Hematopoietic multipotent progenitor cell treated with erythropoietin and hydrocortisone succinate and interleukin-3 and kit ligand, for 4 days (in vitro differentiated cells): ENCODE data around the gene CRIP2.
A peak's percentile ranks its signal among the peaks of the same experiment; 100 is the strongest.

ENCODE experiments used
- DNase-seq: peaks from one replicate; pipeline ENCODE4 v3.0.0-alpha.2; 2015

CRIP2 gene

DNA sequence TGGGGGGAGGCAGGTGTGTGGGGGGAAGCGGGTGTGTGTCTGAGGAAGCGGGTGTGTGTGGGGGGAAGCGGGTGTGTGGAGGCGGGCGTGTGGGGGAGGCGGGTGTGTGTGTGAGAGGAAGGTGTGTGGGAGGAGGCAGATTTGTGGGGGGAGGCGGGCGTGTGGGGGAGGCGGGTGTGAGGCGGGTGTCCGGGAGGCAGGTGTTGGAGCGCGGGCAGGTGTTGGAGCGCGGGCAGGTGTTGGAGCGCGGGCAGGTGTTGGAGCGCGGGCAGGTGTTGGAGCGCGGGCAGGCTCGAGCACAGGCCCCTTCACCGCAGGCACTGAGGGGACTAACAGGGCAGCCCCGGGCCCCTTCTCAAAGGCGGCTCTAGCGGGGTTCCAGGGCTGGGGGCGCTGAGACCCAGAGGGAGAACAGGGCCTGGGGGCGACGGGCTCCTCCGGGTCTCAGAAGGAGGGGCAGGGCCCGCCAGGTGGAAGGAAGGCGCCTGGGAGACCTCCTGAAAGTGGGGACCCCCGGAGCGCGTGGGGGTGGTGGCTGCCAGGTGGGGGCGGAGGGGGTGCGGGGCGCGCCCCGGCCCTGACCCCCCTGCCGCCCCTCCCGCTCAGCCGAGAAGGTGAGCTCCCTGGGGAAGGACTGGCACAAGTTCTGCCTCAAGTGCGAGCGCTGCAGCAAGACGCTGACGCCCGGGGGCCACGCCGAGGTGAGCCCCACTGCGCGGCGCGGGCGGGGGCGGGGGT lies 3.2 kb downstream of the CRIP2 start:
- DNase-seq = peak; percentile 31

DNA sequence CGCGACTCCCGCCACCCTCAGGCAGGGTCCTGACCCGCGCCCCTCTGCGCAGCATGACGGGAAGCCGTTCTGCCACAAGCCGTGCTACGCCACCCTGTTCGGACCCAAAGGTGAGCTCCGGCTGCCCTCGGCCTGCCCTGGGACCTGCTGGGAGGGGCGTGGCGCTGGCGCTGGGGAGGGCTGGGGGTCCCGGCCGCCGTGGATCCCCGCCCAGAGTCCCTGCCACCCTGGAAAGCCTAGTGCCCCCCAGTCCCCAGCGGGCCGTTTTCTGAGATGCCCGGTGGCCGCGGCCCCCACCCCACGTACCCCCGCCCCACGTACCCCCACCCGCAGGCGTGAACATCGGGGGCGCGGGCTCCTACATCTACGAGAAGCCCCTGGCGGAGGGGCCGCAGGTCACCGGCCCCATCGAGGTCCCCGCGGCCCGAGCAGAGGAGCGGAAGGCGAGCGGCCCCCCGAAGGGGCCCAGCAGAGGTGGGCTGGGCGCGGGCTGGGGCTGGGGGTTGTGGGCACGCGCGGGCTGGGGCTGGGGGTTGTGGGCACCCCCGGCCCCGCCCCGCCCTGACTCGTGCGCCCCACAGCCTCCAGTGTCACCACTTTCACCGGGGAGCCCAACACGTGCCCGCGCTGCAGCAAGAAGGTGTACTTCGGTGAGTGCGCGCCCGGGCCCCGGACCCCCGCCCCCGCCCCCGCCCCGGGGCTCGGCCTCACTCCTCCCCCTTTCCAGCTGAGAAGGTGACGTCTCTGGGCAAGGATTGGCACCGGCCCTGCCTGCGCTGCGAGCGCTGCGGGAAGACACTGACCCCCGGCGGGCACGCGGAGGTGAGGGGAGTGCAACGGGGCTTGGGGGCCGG lies 4.0 kb downstream of the CRIP2 start:
- no peak for DNase-seq

DNA sequence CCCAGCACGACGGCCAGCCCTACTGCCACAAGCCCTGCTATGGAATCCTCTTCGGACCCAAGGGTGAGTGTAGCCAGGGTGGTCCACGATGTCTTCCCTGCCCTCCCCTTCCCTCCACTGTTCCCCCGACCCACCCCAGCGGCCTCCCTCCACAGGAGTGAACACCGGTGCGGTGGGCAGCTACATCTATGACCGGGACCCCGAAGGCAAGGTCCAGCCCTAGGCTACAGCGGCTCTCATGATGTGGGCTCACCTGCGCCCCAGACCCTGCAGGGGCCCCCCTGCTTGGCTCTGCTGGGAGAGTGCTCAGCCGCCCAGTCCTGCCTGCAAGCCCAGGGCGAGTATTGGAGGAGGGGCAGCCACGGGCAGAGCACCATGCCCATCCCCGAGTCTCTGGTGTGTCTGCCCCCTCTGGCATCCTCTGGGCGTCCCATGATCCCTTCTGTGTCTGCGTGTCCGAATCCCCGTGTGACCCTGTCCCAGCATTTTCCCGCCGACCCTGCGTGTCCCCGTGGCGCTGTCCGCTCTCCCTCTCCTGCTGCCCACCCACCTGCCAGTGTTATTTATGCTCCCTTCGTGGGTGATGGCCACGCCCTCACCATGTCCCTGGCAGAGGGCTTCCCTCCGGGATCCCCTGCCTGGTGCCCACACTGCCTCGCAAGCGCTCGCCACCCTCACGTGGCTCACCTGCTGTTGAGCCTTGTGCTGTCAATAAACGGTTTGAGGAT lies 5.0 kb downstream of the CRIP2 start:
- DNase-seq = no peak

DNA sequence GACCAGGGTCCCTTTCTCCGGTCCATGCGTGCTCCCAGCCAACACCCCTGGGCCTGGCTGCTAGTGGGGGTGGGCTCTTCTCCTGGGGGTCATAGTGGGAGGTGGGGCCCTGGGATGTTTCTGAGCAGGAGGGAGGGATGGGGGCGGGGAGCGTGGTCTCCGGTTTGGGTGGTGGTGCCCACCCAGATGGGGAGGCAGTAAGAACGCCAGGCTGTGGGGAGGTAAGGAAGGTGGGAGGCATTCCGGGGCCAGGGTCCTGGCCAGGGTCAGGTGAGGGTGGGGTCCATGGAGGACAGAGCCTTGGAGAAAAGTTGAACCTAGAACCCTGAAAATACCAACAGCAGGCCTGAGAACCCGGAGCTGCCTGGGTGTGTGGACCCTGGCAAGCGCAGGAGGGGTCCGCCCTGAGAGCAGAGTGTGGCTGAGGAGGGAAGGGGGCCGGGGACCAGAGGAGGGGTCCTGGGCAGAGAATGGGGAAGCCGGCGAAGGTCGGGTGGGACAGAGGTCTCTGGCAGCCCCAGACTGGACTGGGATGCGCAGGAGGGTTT lies 5.7 kb downstream of the CRIP2 start:
- DNase-seq = no peak

DNA sequence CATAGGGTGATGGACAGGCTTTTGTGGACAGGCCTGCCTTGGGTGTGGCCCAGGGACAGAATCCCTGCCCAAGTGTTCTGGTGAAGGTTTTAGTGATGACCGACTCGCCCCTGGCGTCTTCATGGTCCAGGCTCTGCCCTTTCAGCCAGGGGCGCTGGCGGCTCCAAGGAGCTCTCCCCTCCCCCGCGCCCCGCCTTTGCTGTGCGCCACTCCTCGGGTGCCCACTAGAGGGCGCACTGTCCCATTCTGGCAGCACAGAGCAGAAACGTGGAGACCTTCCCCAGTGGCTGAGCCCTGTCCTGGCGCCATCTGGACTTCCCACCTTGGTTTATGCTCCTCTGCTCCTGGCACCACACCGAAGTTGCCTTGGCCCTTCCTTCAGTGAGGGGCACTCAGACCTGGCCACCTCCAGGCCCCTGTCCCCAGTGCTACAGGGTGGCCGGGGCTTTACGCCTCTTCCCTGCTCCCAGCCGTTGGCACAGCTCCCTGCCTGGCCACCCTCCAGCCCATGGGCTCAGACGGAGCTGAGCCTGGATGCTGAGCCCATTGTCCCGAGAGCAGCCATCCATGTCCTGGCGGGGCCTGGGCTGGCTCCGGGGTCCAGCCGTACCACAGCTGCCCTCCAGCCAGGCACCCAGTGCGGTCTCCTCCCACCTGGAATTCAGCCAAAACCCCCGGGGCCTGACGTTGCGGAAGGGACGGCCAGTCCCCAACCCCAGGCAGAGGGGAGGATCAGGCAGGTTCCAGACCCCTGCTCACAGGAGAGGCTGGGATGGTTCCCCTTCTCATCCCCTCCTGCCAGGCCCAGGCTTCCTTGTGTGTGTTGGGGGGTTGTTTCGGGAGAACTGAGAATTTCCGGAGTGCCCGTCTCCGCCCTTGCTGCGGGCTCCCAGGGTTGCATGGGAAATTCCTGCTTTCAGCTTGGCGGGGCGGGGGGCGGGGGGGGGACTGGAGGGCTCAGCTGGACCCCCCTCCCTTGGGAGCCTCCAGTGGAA lies 6.5 kb downstream of the CRIP2 start:
- peak; percentile 91 for DNase-seq

DNA sequence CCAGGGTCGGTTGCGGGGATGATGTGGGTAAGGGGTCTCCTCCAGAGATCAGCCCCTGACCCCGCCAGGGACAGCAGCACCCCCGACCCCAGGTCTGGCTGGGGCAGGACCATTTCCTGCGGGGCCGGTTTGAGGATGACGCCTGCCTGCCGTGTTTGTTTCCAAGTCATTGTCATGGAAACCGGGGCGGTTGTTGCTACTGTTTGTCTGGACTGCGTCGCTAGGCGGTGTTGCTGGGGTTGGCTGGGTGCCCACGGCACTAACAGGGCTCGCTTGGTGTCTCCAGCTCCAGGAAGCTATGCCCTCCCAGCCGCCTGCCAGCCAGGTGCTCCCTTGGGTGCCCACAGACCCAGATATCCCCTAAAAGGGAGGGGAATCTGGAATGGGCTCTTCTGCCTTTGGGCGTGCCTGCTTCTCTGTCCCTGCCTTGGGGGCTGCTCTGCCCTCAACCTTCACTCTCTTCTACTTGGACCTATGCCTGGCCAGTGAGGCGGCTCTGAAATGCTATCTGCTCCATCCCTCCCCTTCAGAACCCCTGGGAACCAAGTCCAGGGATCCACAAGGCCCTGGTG lies 7.4 kb downstream of the CRIP2 start:
- DNase-seq = peak; percentile 98

DNA sequence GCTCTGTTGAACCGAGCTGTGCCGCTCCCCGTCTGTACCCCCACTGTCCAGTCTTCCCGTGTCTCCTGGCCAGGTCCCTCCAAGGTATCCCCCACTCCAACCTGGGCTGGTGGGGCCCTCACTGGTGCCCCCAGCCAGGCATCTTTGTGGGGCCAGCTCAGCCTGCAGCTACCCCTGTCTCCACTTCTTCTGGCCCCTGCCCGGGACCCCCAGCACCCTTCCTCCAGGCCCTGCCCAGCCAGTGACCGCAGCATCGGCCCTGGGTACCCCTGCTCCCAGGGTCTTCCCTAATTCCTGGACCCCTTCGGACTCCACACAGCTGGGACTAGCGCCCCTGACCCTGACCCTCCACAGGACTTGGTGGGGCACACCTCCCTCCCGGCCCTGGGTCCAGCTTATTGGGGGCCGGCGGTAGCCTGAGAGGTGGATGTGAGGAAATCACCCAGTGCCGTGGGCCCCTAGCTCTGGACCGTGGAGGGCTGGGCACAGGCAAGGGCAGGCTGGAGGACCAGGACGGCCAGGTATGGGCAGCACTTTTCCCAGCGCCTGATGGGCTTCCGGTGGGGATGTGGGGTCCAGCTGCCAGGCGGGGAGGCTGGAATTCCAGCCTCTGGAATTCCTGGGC lies 8.0 kb downstream of the CRIP2 start:
- DNase-seq = no peak

DNA sequence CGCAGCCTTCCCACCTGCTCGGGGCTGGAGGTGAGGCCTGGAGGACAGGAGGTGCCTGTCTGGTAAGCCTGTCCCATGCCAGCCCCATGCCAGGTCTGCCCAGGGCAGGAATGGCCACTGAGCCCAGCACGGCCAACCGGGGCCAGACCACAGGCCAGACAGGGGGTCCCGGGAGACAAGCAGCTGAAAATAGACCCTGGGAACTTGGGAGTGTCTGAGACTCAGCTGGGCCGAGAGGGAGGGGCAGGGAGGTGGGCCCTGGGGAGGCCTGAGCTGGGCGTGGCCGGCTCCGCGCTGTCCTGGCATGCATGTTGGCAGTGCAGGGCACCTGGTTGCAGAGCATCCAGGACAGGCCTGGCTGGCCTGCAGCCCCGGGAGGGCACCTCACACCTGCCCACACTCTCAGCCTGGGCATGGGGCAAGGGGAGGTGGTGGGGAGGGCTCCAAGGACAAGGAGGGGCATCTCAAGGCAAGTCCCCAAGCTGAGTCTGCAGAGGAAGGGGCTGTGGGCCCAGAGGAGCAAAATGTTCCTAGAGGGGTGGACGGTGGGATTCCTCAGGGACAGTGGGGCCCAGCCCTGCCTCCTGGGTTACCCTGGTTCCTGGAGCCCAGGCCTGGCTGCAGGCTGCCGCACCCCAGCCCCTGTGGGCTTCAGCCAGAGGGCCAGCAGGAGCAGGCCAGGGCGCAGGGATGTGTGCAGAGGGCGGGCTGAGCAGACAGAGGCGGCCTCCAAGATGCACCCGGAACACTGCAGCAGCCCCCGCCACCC lies 8.9 kb downstream of the CRIP2 start:
- no peak for DNase-seq

DNA sequence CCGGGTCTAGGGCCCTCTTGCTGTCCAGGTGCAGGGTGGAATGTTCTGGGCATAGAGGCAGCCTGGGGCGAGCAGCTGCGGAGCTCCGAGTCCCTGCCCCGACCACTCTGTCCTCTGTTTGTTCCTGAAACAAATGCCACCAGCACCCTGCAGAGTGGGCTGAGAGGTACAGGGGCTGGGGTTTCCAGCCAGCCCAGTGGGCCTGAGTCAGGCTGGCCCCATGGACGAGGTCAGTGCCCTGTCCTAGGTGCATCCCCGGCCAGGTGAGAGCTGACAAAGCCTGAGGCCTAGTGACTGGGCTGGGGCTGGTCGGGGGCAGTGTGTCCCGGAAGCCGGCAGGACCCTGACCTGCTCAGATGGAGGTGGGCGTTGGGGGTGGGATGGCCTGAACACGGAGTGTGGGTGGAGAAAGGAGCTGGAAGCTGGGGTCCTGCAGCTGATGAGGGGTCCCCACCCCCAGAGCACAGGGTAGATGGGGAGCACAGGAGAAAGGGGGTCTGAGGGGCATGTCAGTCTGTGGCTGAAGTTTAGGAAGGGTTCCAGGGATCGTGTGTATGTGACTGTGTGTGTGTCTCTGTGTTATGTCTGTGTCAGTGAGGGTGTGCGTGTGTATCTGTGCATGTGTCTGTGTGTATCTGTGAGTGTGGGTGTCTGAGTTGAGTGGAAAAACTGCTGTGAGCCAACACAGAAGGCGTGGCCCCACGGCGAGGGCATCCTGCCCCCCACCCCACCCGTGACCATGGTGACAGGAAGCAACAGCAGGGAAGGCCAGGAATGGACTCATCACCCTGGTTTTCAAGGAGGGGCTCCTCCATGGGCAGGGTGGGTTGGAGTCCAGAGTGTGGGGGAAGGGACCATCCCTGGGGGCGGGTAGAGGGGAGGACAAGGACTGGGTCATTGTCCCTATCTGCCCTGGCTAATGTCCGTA lies 9.7 kb downstream of the CRIP2 start:
- no peak for DNase-seq

DNA sequence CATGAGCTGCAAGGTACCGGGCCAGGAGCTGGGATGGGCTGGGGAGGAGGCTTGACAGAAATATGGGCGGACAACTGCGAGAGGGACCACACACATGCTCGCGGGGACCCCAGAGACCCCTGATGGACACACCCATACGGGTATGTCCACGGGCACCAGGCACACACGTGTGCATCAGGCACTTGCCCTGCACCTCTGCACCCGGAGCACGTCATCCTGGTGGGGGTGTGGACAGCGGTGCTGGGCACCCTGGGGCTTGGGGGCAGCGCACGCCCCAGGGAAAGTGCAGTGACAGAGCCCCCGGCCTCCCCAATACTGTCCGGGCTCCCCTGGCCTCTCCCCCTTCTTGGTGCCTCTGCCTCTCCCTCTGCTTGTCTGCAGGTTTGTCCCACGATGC lies 10.4 kb downstream of the CRIP2 start:
- DNase-seq = no peak

DNA sequence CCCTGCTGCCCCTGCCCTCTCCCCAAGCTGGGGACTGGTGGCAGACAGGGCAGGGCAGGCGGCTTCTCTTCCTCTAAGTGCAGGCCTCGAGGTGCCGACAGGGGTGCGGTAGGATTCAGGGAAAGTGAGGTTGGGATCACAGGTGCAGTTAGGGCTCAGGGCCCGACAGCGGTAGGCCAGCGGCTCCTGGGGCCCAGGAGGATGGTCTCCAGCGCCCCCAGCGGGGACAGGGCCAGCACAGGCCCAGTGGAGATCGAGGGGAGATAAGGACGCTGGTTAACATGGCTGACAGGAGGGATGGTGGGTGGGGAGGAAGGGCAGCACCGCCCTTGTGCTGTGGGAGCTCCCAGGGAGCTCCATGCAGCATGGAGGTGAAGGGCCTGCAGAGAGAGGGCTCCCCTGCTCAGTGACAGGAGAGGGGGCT lies 11.1 kb downstream of the CRIP2 start:
- peak; percentile 91 for DNase-seq

DNA sequence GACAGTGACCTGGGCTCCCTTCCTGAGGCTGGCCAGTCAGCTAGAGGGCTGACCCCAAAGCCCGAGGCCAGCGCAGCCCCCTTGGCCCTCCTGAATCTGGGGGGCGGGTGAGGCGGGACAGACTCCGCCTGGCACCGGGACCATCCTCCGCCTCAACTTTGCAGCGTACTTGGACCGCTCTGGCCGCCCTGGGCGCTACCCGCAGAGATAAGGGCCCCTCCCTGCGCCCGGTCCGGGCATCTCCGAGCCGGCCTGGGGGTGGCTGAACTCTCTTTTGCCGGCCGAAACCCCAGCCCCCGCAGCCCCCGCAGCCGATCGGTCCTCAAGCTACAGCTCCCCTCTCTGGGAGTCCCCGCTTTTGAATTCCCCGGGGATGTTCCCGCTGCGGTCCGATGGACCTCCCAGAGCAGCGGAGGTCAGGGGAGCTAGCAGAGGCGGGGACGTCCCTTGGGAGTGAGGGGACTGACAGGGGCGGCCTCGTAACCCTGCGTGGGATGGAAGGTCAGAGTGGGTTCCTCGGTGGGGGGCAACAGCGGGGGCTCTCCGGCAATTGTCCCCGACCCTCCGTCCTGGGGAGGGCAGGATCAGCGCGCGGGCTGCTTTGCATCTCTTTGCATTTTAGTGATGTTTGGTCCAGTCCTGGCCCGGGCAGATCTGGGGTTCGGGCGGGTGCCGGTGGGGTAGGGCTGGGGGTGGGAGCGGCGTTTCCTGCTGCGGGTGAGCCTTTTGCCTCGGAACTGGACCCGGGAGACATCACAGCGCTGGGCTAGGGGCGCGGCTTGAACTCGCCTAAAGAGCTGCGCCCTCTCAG lies 11.7 kb downstream of the CRIP2 start, which contains the start of gene CRIP1:
CRIP1 (plus strand) TSS at position 724 of the 811 bp plus-strand sequence. CDS start 374 bp downstream, outside the sequence.
- peak; percentile 48 for DNase-seq

DNA sequence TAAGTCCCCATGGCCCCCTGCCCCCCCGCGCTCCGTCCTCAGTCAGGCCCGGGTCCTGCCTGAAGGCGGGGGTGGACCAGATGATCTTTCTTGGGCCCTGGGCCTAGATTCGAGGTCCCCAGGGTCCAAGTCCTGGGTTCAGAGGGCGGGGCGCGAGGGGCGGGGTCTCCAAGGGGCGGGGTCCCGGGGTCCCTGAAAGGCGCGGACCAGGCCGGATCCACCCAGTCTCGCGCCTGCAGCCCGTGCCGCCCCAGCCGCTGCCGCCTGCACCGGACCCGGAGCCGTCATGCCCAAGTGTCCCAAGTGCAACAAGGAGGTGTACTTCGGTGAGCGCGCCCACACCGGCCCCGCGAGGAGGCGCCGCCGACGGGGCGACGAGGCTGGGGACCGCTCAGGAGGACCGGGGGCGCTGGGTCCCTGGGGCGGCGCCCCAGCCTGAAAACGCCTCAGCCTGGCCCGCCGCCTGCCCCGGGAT lies 12.4 kb downstream of the CRIP2 start:
- peak; percentile 31 for DNase-seq

DNA sequence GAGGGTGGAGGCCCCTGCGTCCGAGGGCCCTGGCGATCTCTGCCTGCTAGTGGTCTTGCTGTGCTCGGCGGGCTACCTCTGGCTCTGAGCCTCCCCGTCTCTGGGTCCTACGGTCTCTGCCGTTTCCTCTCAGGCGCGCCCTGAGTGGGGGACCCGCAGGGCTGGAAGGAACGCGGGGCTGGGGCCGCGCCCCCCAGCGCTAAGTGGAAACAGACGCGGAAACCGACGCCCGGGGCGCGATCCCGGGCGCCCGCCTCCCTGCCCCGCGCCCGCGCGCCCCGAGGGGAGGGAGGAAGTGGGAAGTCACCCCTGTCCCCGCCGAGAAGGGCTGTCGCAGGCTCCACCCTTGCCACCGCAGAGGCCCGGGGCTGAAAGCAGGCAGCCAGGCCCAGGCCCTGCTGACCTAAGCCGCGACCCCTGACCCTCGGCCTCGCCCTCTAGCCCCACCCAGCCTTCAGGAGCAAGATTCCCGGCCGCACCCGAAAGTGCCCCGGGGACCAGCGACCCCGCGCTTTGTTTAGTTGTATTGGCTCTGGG lies 12.9 kb downstream of the CRIP2 start:
- DNase-seq = peak; percentile 74

DNA sequence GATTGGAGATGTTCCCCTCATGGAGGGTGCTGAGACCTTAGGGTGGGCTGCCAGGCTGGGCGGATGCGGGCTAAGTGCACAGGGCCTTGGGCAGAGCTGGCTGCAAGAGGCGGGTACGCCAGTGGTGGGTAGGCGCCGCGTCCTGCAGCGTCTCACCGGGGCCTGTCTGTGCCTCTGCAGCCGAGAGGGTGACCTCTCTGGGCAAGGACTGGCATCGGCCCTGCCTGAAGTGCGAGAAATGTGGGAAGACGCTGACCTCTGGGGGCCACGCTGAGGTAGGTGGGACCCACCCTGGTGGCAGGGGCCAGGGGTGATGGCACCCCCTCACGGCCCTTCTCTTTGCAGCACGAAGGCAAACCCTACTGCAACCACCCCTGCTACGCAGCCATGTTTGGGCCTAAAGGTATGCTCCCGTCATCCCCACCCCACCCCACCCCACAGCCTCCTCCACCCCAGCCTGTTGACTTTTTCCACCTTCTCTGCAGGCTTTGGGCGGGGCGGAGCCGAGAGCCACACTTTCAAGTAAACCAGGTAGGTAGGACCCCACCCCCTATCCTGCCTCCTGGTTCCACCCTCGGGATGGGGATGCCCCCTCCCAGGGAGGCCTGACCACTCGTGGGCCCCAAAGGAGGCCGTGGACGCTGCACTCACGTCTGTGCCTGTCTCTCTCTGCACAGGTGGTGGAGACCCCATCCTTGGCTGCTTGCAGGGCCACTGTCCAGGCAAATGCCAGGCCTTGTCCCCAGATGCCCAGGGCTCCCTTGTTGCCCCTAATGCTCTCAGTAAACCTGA lies 13.6 kb downstream of the CRIP2 start:
- DNase-seq = no peak

DNA sequence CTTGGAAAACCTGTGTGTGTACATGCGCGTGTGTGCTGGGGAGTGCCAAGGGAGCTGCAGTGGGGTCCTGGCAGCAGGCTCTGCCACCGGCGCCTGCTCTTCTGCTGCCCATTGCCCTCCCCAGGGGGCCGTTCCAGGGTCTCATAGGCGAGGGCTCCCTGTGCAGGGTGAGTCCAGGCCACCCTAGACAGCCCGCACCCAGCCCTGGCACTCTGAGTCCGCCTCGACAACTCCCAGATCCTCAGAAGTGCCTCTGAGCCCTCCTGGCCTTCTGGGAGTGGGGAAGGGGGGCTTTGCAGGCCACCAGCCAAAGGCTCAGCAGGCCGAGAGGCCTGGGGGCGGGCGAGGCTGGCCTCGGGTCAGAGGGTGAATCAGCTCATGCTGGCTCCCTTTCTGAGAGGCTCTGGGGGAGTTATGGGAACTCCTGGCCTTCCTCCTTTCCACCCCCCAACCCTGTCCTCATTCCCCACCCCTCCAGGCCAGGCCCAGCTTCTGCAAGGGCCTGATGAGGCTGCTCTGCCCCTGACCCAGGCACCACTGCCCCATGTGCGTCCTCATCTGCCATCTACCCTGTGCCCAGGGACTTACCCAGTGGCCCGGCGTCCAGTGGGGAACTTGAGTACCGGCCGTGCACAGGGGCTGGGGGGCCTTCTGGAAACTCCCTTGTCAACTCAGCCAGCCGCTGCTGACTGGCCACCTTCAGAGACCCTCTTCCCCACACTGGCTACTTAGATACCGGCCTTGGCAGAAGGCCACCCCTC lies 14.3 kb downstream of the CRIP2 start:
- no peak for DNase-seq
